NT2/D1 (cell line): ENCODE data around the gene VPS26A.

Source experiments
- SUZ12 ChIP-seq: IDR thresholded peaks from 2 replicates; pipeline ENCODE4 v1.6.1; 2011; ENCODE audit not compliant: insufficient read length, insufficient read depth; ENCODE audit errors: extremely low read depth
- YY1 ChIP-seq: IDR thresholded peaks from 2 replicates; pipeline ENCODE4 v1.6.1; 2011; ENCODE audit not compliant: insufficient read length, insufficient read depth
- ZNF274 ChIP-seq: IDR thresholded peaks from 2 replicates; pipeline ENCODE4 v1.6.1; 2011; ENCODE audit warnings: mild to moderate bottlenecking, low read depth, low read length

DNA sequence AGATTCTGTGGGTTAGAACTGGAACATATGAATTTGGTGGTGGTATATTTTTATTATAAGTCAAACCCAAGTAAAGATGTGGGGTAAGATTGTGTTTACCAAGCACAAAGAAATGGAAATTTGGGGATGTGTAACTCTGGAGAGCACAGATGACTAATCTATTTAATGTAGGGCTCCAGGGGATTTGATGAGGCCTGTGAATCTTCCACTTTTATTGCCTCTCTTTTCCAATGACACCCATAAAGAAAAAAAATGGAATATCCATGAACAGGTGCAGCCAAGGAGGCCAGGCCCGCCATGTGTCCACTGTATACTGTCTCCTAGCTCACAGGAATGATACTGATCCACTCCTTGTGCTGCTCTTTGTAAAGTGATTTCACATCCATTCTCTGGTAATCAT is 33.3 kb upstream of the VPS26A start:
- TF ChIP-seq SUZ12 (no peak), ZNF274 (no peak), YY1 (no peak)
